GM12878 (cell line): ENCODE measurements around the gene NOCT. TPM values are rescaled to one million over a fixed set of nuclear protein-coding genes. Genes with fewer than 3 reads are reported as not detected.

Experiments
- ATF7 ChIP-seq: fragments of 450-650 bp; IDR thresholded peaks from 2 replicates; pipeline ENCODE4 v1.6.1; 2016; ENCODE audit warnings: low read depth, mild to moderate bottlenecking
- BRCA1 ChIP-seq: IDR thresholded peaks from 2 replicates; pipeline ENCODE4 v1.6.1; 2011; ENCODE audit warnings: low read depth, low read length, improper control_type of control experiment
- CBX3 ChIP-seq: fragments of 200-600 bp; sonication (generic); IDR thresholded peaks from 2 replicates; pipeline ENCODE4 v1.6.1; 2016; ENCODE audit warnings: low read depth, borderline replicate concordance
- CUX1 ChIP-seq: IDR thresholded peaks from 2 replicates; pipeline ENCODE4 v1.6.1; 2012; ENCODE audit warnings: improper control_type of control experiment, low read depth, low read length; ENCODE audit not compliant: insufficient replicate concordance
- IKZF2 ChIP-seq, 2 experiments: fragments of 450-650 bp; IDR thresholded peaks; 2 replicates each; pipeline ENCODE4 v1.6.1; 2017; ENCODE audit warnings: mild to moderate bottlenecking in 2 of 2, moderate library complexity in 2 of 2
- KAT2A ChIP-seq: conservative IDR thresholded peaks from 2 replicates; pipeline ENCODE4 v1.6.1; 2011; ENCODE audit warnings: low read depth, low read length; ENCODE audit not compliant: control insufficient read depth
- NFYA ChIP-seq: IDR thresholded peaks from 2 replicates; pipeline ENCODE4 v1.6.1; 2011; ENCODE audit warnings: low read depth, mild to moderate bottlenecking, low read length, improper control_type of control experiment, borderline replicate concordance
- NR2C1 ChIP-seq: fragments of 450-650 bp; IDR thresholded peaks from 2 replicates; pipeline ENCODE4 v1.6.1; 2017; ENCODE audit warnings: antibody characterized with exemption, mild to moderate bottlenecking, moderate library complexity
- NR2F1 ChIP-seq: fragments of 450-650 bp; conservative IDR thresholded peaks from 2 replicates; pipeline ENCODE4 v1.6.1; 2017; ENCODE audit warnings: mild to moderate bottlenecking
- RCOR1 ChIP-seq: conservative IDR thresholded peaks from 2 replicates; pipeline ENCODE4 v1.6.1; 2012; ENCODE audit warnings: low read depth, low read length, improper control_type of control experiment
- SMAD1 ChIP-seq: fragments of 450-650 bp; IDR thresholded peaks from 2 replicates; pipeline ENCODE4 v1.6.1; 2018; ENCODE audit warnings: mild to moderate bottlenecking, low read depth; ENCODE audit not compliant: partially characterized antibody
- SREBF1 ChIP-seq: IDR thresholded peaks from 2 replicates; pipeline ENCODE4 v1.6.1; 2012; ENCODE audit warnings: mild to moderate bottlenecking, low read length
- TARDBP ChIP-seq: IDR thresholded peaks from 2 replicates; pipeline ENCODE4 v1.6.1; 2016; ENCODE audit warnings: borderline replicate concordance
- WRNIP1 ChIP-seq: IDR thresholded peaks from 2 replicates; pipeline ENCODE4 v1.6.1; 2011; ENCODE audit warnings: low read depth, low read length, improper control_type of control experiment, borderline replicate concordance
- ZBTB40 ChIP-seq: fragments of 450-650 bp; IDR thresholded peaks from 2 replicates; pipeline ENCODE4 v1.6.1; 2016; ENCODE audit warnings: mild to moderate bottlenecking, moderate library complexity, borderline replicate concordance
- polyA plus RNA-seq, 11 experiments: library from polyadenylated mRNA; depleted of rRNA in 4 of 11; unstranded in 6 of 11; stranded (reverse) in 5 of 11; fragments of >200 nt; fragmentation: Nextera tagmentation in 4 of 11; fragmentation: Illumina TruSeq in 1 of 11; extraction: Ambion mirVana in 4 of 11; extraction: Trizol in 1 of 11; gene quantifications; 1 replicate in 1 of 11; 2 replicates in 10 of 11; pipeline versions ENCODE4 v1.2.1 to v1.2.3, GENCODE V29; 2011 to 2016; ENCODE audit warnings: inconsistent platforms in 2 of 11, missing spikeins in 2 of 11, low read depth in 1 of 11
- total RNA-seq, 4 experiments: library from RNA; depleted of rRNA in 3 of 4; stranded (reverse); fragments of >200 nt in 3 of 4; fragmentation: Illumina TruSeq in 1 of 4; extraction: Trizol in 1 of 4; gene quantifications; 2 replicates each; pipeline versions ENCODE4 v1.2.1 to v1.2.3, GENCODE V29; 2013 to 2021
- TF ChIP-seq, protein P1 (sequence below): IDR thresholded peaks from 2 replicates; pipeline ENCODE4 v1.6.1; 2012; ENCODE audit warnings: low read length, inconsistent platforms
- TF ChIP-seq, protein P2 (sequence below): fragments of 450-650 bp; IDR thresholded peaks from 2 replicates; pipeline ENCODE4 v1.6.1; 2017; ENCODE audit warnings: mild to moderate bottlenecking, low read depth, inconsistent platforms; ENCODE audit not compliant: poor library complexity, severe bottlenecking

Gene NOCT
- total and polyA plus RNA-seq, 10 of the 15 experiments (the other 5 are each of a cell fraction or from before 2014, with no cell fraction given) = 1.4 to 17.6 (median 8.1) TPM

- TF ChIP-seq, protein P1, sequence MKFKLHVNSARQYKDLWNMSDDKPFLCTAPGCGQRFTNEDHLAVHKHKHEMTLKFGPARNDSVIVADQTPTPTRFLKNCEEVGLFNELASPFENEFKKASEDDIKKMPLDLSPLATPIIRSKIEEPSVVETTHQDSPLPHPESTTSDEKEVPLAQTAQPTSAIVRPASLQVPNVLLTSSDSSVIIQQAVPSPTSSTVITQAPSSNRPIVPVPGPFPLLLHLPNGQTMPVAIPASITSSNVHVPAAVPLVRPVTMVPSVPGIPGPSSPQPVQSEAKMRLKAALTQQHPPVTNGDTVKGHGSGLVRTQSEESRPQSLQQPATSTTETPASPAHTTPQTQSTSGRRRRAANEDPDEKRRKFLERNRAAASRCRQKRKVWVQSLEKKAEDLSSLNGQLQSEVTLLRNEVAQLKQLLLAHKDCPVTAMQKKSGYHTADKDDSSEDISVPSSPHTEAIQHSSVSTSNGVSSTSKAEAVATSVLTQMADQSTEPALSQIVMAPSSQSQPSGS = peak; percentile 73; the same call in 1 of the 2 replicates
- peak; percentile 48 for TF ChIP-seq SMAD1
- TF ChIP-seq KAT2A = no peak
- no peak for TF ChIP-seq ZBTB40
- peak; percentile 97 for TF ChIP-seq ATF7
- peak; percentile 89 for TF ChIP-seq NR2C1
- no peak for TF ChIP-seq TARDBP
- no peak for TF ChIP-seq WRNIP1
- TF ChIP-seq, protein P2, sequence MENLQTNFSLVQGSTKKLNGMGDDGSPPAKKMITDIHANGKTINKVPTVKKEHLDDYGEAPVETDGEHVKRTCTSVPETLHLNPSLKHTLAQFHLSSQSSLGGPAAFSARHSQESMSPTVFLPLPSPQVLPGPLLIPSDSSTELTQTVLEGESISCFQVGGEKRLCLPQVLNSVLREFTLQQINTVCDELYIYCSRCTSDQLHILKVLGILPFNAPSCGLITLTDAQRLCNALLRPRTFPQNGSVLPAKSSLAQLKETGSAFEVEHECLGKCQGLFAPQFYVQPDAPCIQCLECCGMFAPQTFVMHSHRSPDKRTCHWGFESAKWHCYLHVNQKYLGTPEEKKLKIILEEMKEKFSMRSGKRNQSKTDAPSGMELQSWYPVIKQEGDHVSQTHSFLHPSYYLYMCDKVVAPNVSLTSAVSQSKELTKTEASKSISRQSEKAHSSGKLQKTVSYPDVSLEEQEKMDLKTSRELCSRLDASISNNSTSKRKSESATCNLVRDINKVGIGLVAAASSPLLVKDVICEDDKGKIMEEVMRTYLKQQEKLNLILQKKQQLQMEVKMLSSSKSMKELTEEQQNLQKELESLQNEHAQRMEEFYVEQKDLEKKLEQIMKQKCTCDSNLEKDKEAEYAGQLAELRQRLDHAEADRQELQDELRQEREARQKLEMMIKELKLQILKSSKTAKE = peak; percentile 62
- TF ChIP-seq CUX1 = no peak
- no peak for TF ChIP-seq CBX3
- TF ChIP-seq SREBF1 = no peak
- no peak for TF ChIP-seq NFYA
- no peak for TF ChIP-seq RCOR1
- TF ChIP-seq BRCA1 = no peak
- TF ChIP-seq NR2F1 = peak; percentile 100
- peak; percentile 76 to 86; a peak in 3 of 4 replicates for TF ChIP-seq IKZF2 (IDR thresholded peaks at IDR 0.05)
Observed at GRCh38 chr4:138967313-138967712, 48.3 kb upstream of the NOCT start (continued).
